MCF 10A (cell line): ENCODE measurements around the gene OCRL. TPM values are rescaled to one million over a fixed set of nuclear protein-coding genes. Genes with fewer than 3 reads are reported as not detected.
"Not testable (repeated sequence)": the region's sequence is repeated elsewhere in the genome, so short reads cannot be mapped to it uniquely, and the experiment has no call there.

Experiments used
- BruUV-seq: library from RNA; stranded (reverse); fragments of 400-500 nt; replicated peaks from 2 replicates; lab custom pipeline; 2021; lab: Mats Ljungman, UMichigan
- CTCF ChIA-PET: fragments of 300-600 bp; sonication (Branson Sonifier 250); formaldehyde crosslinking; extraction: SDS; loops from one replicate; lab custom pipeline; 2021; ENCODE audit warnings: antibody characterized with exemption, inconsistent platforms; lab: Yijun Ruan, JAX
- POLR2A ChIA-PET: fragments of 300-600, 350-650 bp; sonication (Branson Sonifier 250); formaldehyde crosslinking; extraction: SDS; loops from one replicate; lab custom pipeline; 2020; ENCODE audit warnings: antibody characterized with exemption, inconsistent platforms; lab: Yijun Ruan, JAX
- DNase-seq: peaks from one replicate; pipeline ENCODE4 v3.0.0-alpha.2; 2018; ENCODE audit not compliant: unreplicated experiment
- H3K27ac Mint-ChIP-seq: one replicate; pipeline ENCODE4 v1.8.0; 2022; ENCODE audit warnings: mild to moderate bottlenecking, low read depth, mixed read lengths; ENCODE audit not compliant: unreplicated experiment
- H3K27me3 Mint-ChIP-seq: one replicate; pipeline ENCODE4 v1.8.0; 2022; ENCODE audit warnings: mixed read lengths; ENCODE audit not compliant: insufficient read depth, unreplicated experiment
- H3K36me3 Mint-ChIP-seq: one replicate; pipeline ENCODE4 v1.8.0; 2022; ENCODE audit warnings: mild to moderate bottlenecking, moderate library complexity, mixed read lengths; ENCODE audit not compliant: insufficient read depth, unreplicated experiment
- H3K4me1 Mint-ChIP-seq: one replicate; pipeline ENCODE4 v1.8.0; 2022; ENCODE audit warnings: mixed read lengths; ENCODE audit not compliant: insufficient read depth, unreplicated experiment
- H3K4me3 Mint-ChIP-seq: one replicate; pipeline ENCODE4 v1.8.0; 2022; ENCODE audit warnings: mild to moderate bottlenecking, moderate library complexity, mixed read lengths; ENCODE audit not compliant: unreplicated experiment
- H3K9me3 Mint-ChIP-seq: one replicate; pipeline ENCODE4 v1.8.0; 2022; ENCODE audit warnings: mixed read lengths; ENCODE audit not compliant: unreplicated experiment
- intact Hi-C: fragments of 100-400 bp; cut with micrococcal nuclease; formaldehyde crosslinking; loops from 2 replicates; pipeline ENCODE4 v1.14.1; 2022
- total RNA-seq: library from RNA; stranded (reverse); gene quantifications from 2 replicates; pipeline ENCODE4 v1.2.3, GENCODE V29; 2022
- TF ChIP-seq, protein P1 (sequence below): fragments of 200-600 bp; IDR thresholded peaks from one replicate; pipeline ENCODE4 v1.8.0; 2022; ENCODE audit warnings: antibody characterized with exemption, mild to moderate bottlenecking; ENCODE audit not compliant: unreplicated experiment

OCRL gene
- total RNA-seq, 1 experiment from 2014 or later: 25.3 TPM

DNA sequence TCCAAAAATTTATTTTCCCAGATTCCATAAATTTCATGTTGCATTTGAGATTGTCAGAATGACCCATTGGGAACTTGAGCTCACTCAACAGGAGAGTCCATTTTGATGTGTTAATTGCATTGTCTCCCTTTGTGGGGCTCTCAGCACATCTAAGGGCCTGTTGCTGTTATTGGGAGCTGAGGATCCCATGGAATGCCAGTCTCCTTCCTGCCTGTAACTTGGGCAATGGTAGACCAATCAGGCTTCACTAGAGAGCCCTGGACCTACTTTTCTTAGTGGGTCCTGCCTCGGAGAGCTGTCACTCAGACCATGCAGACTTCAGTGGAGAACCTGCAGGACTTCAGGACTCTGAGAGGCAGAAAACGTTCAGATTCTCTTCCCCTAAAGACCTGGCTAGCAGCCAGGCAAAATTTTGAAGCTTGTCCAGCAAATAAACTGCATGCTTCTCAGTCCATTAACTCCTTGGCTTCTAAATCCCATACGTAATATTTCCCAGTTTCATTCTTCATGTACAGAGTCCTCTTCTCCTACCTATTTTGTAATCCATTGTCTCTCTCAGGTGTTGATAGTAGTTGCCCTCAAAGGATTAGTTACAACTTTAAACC is 25.1 kb downstream of the OCRL start:
- Mint-ChIP-seq H3K9me3 (no peaks in the 10 kb centered on the region), H3K4me1 (no peaks in the 10 kb centered on the region), H3K27ac (no peak overlapping the region), H3K4me3 (no peak overlapping the region), H3K27me3 (peaks cover 33% of the 10 kb centered on the region), H3K36me3 (peaks cover 37% of the 10 kb centered on the region)
- POLR2A ChIA-PET: no interaction called here
- DNase-seq: no peak
- TF ChIP-seq, protein P1, sequence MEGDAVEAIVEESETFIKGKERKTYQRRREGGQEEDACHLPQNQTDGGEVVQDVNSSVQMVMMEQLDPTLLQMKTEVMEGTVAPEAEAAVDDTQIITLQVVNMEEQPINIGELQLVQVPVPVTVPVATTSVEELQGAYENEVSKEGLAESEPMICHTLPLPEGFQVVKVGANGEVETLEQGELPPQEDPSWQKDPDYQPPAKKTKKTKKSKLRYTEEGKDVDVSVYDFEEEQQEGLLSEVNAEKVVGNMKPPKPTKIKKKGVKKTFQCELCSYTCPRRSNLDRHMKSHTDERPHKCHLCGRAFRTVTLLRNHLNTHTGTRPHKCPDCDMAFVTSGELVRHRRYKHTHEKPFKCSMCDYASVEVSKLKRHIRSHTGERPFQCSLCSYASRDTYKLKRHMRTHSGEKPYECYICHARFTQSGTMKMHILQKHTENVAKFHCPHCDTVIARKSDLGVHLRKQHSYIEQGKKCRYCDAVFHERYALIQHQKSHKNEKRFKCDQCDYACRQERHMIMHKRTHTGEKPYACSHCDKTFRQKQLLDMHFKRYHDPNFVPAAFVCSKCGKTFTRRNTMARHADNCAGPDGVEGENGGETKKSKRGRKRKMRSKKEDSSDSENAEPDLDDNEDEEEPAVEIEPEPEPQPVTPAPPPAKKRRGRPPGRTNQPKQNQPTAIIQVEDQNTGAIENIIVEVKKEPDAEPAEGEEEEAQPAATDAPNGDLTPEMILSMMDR: no peak
- intact Hi-C loops: no loop called here
- CTCF ChIA-PET: interaction anchor here (0.7 kb wide), 1 partner anchor 16 kb away, joined by 3 read pairs; no protein-coding TSS in a partner anchor
- no TSS peak for BruUV-seq

DNA sequence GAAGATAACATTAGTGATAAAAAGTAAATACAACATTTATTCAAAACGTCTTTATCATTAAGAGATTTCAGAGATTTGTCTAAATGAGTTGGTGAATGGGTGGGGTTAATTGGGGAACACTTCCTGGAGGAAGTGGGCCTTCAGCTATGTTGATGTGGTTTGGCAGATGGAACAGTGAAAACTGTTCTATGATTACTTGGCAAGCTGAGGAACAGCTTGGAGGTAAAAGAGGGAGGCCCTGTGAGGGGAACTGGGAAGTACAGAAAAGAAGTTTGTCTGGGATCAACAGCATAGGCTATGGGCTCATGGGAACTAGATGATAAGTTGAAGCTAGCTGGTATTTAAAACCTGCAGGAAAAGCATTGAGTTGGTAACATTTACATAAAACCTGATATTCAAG is 26.0 kb downstream of the OCRL start:
- intact Hi-C loops: no loop called here
- H3K27ac Mint-ChIP-seq: no peak overlapping the region
- peaks cover 36% of the 10 kb centered on the region for H3K36me3 Mint-ChIP-seq
- POLR2A ChIA-PET: no interaction called here
- peaks cover 29% of the 10 kb centered on the region for H3K27me3 Mint-ChIP-seq
- TF ChIP-seq, protein P1: no peak
- CTCF ChIA-PET: no interaction called here
- no peaks in the 10 kb centered on the region for H3K4me1 Mint-ChIP-seq
- BruUV-seq: no TSS peak
- no peak overlapping the region for H3K4me3 Mint-ChIP-seq
- DNase-seq: no peak
- H3K9me3 Mint-ChIP-seq: no peaks in the 10 kb centered on the region

DNA sequence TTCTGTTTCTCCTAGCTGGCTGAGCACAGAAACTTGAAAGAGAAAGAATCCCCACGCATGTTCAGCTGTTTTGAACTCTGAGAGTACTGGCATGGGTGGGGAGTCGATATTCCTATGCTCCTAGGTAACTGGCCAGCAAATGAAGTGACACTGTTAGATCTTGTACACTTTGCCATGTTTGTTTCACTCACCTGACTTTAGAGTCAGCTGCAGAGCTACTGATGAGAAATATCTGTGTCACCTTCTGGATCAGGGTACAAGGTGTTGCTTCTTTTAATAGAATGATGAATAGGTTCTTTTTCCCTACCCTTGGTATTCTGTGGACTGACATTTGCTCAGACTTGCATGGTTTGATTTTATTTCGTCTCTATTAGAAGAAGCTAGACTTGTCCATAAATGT is 28.3 kb downstream of the OCRL start:
- BruUV-seq: no TSS peak
- no peaks in the 10 kb centered on the region for H3K4me1 Mint-ChIP-seq
- CTCF ChIA-PET: interaction anchor here (1.5 kb wide), 1 partner anchor 17 kb away, joined by 3 read pairs; no protein-coding TSS in a partner anchor
- no peak for DNase-seq
- H3K27ac Mint-ChIP-seq: no peak overlapping the region
- peaks cover 23% of the 10 kb centered on the region for H3K36me3 Mint-ChIP-seq
- POLR2A ChIA-PET: no interaction called here
- peaks cover 14% of the 10 kb centered on the region for H3K27me3 Mint-ChIP-seq
- TF ChIP-seq, protein P1: no peak
- no peak overlapping the region for H3K4me3 Mint-ChIP-seq
- no peaks in the 10 kb centered on the region for H3K9me3 Mint-ChIP-seq
- intact Hi-C loops: no loop called here

- Mint-ChIP-seq H3K4me1 (no peaks in the 10 kb centered on the region), H3K9me3 (no peaks in the 10 kb centered on the region), H3K36me3 (peaks cover 29% of the 10 kb centered on the region), H3K4me3 (no peak overlapping the region), H3K27ac (no peak overlapping the region), H3K27me3 (no peaks in the 10 kb centered on the region)
- no TSS peak for BruUV-seq
- DNase-seq: no peak
- CTCF ChIA-PET: no interaction called here
- intact Hi-C loops: no loop called here
- POLR2A ChIA-PET: no interaction called here
- TF ChIP-seq, protein P1: no peak
Observed at GRCh38 chrX:129572422-129572821, 32.4 kb downstream of the OCRL start.

- H3K4me1 Mint-ChIP-seq, BruUV-seq, DNase-seq, H3K27ac Mint-ChIP-seq, CTCF ChIA-PET, H3K4me3 Mint-ChIP-seq, H3K9me3 Mint-ChIP-seq, POLR2A ChIA-PET, H3K27me3 Mint-ChIP-seq, intact Hi-C loops: not testable (repeated sequence)
- H3K36me3 Mint-ChIP-seq: peaks cover 26% of the 10 kb centered on the region
Observed at GRCh38 chrX:129573652-129574051, 33.6 kb downstream of the OCRL start.
